CD14-positive monocyte (primary cell): ENCODE measurements around the gene CD200R1. TPM values are rescaled to one million over a fixed set of nuclear protein-coding genes. Genes with fewer than 3 reads are reported as not detected.
A peak's percentile ranks its signal among the peaks of the same experiment; 100 is the strongest.

ENCODE experiments used
- DNase-seq, 3 donors: peaks; one replicate each; pipeline ENCODE4 v3.0.0-alpha.2; 2011 to 2022
- H2AFZ ChIP-seq: 2 replicates; pipeline ENCODE4 v1.6.0; 2012; ENCODE audit warnings: mild to moderate bottlenecking, low read depth, low read length, inconsistent platforms; ENCODE audit not compliant: insufficient read depth, poor library complexity, severe bottlenecking
- H3K27ac ChIP-seq, 2 donors: 1 replicate in 1 of 2; 2 replicates in 1 of 2; pipeline ENCODE4 v1.5.1; 2012 to 2013; ENCODE audit warnings: low read length in 2 of 2, control low read depth in 1 of 2, inconsistent platforms in 1 of 2, low read depth in 1 of 2, mild to moderate bottlenecking in 1 of 2
- H3K27me3 ChIP-seq, 2 donors: one replicate each; pipeline versions ENCODE4 v1.6.0 to v1.6.1; 2011 to 2013; ENCODE audit warnings: low read length in 2 of 2; ENCODE audit not compliant: control insufficient read depth in 2 of 2, insufficient read depth in 2 of 2
- H3K36me3 ChIP-seq, 2 donors: replicated peaks in 1 of 2; 1 replicate in 1 of 2; 2 replicates in 1 of 2; pipeline versions ENCODE4 v1.5.1 to v1.6.1; 2012 to 2013; ENCODE audit warnings: low read length in 2 of 2, control low read depth in 1 of 2, inconsistent platforms in 1 of 2, mild to moderate bottlenecking in 1 of 2; ENCODE audit not compliant: insufficient read depth in 2 of 2, control insufficient read depth in 1 of 2
- H3K4me1 ChIP-seq, 2 donors: 1 replicate in 1 of 2; 2 replicates in 1 of 2; pipeline versions ENCODE4 v1.5.1 to v1.6.1; 2012 to 2013; ENCODE audit warnings: low read length in 2 of 2, control low read depth in 1 of 2, inconsistent platforms in 1 of 2, mild to moderate bottlenecking in 1 of 2, moderate library complexity in 1 of 2; ENCODE audit not compliant: insufficient read depth in 2 of 2, control insufficient read depth in 1 of 2
- H3K4me2 ChIP-seq: replicated peaks from 2 replicates; pipeline ENCODE3; 2012; ENCODE audit warnings: low read length, moderate library complexity, mild to moderate bottlenecking; ENCODE audit not compliant: poor library complexity, severe bottlenecking; ENCODE audit errors: extremely low read depth
- H3K4me3 ChIP-seq, 3 experiments: fragments of 200-600 bp in 1 of 3; sonication (generic) in 1 of 3; replicated peaks in 1 of 3; 1 replicate in 2 of 3; 2 replicates in 1 of 3; pipeline ENCODE4 v1.5.1; 2011 to 2013; ENCODE audit warnings: low read length in 3 of 3, mild to moderate bottlenecking in 3 of 3, control low read depth in 2 of 3, low read depth in 2 of 3, inconsistent platforms in 1 of 3, moderate library complexity in 1 of 3
- H3K79me2 ChIP-seq: 2 replicates; pipeline ENCODE4 v1.6.0; 2012; ENCODE audit warnings: mild to moderate bottlenecking, control low read depth, inconsistent platforms, low read length, moderate library complexity; ENCODE audit not compliant: insufficient read depth
- H3K9ac ChIP-seq: 2 replicates; pipeline ENCODE4 v1.6.0; 2017; ENCODE audit warnings: low read length, mild to moderate bottlenecking; ENCODE audit not compliant: insufficient read depth, poor library complexity, severe bottlenecking
- H3K9me3 ChIP-seq, 2 donors: replicated peaks in 1 of 2; 1 replicate in 1 of 2; 2 replicates in 1 of 2; pipeline versions ENCODE4 v1.5.1 to v1.6.1; 2012 to 2013; ENCODE audit warnings: low read length in 2 of 2, control low read depth in 1 of 2; ENCODE audit not compliant: control insufficient read depth in 1 of 2, insufficient read depth in 1 of 2
- H4K20me1 ChIP-seq: 2 replicates; pipeline ENCODE4 v1.6.0; 2012; ENCODE audit warnings: mild to moderate bottlenecking, low read length, control low read depth, moderate library complexity; ENCODE audit not compliant: insufficient read depth
- H3K27ac Mint-ChIP-seq, 7 donors: one replicate each; pipeline ENCODE4 v1.8.0; 2020; ENCODE audit warnings: mild to moderate bottlenecking in 7 of 7, mixed read lengths in 7 of 7, moderate library complexity in 6 of 7, inconsistent platforms in 2 of 7
- H3K27me3 Mint-ChIP-seq, 3 donors: one replicate each; pipeline ENCODE4 v1.8.0; 2021 to 2022; ENCODE audit warnings: low read depth in 3 of 3, mild to moderate bottlenecking in 3 of 3, mixed read lengths in 3 of 3, moderate library complexity in 3 of 3, inconsistent platforms in 1 of 3
- H3K36me3 Mint-ChIP-seq, 2 donors: one replicate each; pipeline ENCODE4 v1.8.0; 2020; ENCODE audit warnings: mixed read lengths in 2 of 2, inconsistent platforms in 1 of 2, mild to moderate bottlenecking in 1 of 2
- H3K4me1 Mint-ChIP-seq: one replicate; pipeline ENCODE4 v1.8.0; 2020; ENCODE audit warnings: mild to moderate bottlenecking, mixed read lengths
- H3K4me3 Mint-ChIP-seq, 2 donors: one replicate each; pipeline ENCODE4 v1.8.0; 2020; ENCODE audit warnings: mild to moderate bottlenecking in 2 of 2, mixed read lengths in 2 of 2, moderate library complexity in 1 of 2
- H3K9me3 Mint-ChIP-seq, 7 donors: one replicate each; pipeline ENCODE4 v1.8.0; 2020 to 2022; ENCODE audit warnings: mixed read lengths in 7 of 7, mild to moderate bottlenecking in 6 of 7, moderate library complexity in 6 of 7, inconsistent platforms in 2 of 7
- WGBS: methylation state at CpG from one replicate; pipeline ENCODE4 v1.1.5; 2013; ENCODE audit warnings: missing lambda C conversion rate; ENCODE audit not compliant: insufficient coverage; 5-methylcytosine and 5-hydroxymethylcytosine counted together
- intact Hi-C, 2 donors: fragments of 100-400 bp; cut with micrococcal nuclease; formaldehyde crosslinking; loops; one replicate each; pipeline versions ENCODE4 v1.15.0 to v1.15.1; 2023
- polyA plus RNA-seq, 3 donors: library from polyadenylated mRNA; depleted of rRNA in 1 of 3; unstranded in 2 of 3; stranded (reverse) in 1 of 3; fragments of 300-500 nt in 2 of 3; fragments of >200 nt in 1 of 3; fragmentation: Illumina TruSeq in 2 of 3; gene quantifications; 1 replicate in 2 of 3; 2 replicates in 1 of 3; pipeline ENCODE4 v1.2.3, GENCODE V29; 2012 to 2021
- TF ChIP-seq, protein P1 (sequence below): fragments of 200-600 bp; IDR thresholded peaks from one replicate; pipeline ENCODE4 v1.8.0; 2022; ENCODE audit warnings: antibody characterized with exemption, mild to moderate bottlenecking

Gene CD200R1
- polyA plus RNA-seq, 3 donors, result 1.5 to 9.0 (median 1.6) TPM

GRCh38 chr3:112881891-112882290, 93.0 kb downstream of the CD200R1 start:
- Histone ChIP-seq H3K27me3 (no peaks in the 10 kb centered on the region), H3K79me2 (no peaks in the 10 kb centered on the region), H3K4me2 (no peak overlapping the region), H3K9ac (no peak overlapping the region), H4K20me1 (no peaks in the 10 kb centered on the region), H3K36me3 (no peaks in the 10 kb centered on the region), H3K4me3 (no peak overlapping the region), H3K27ac (no peak overlapping the region), H3K4me1 (no peaks in the 10 kb centered on the region), H2AFZ (no peak overlapping the region), H3K9me3 (no peaks in the 10 kb centered on the region)
- intact Hi-C loops, result no loop called here
- TF ChIP-seq, protein P1, sequence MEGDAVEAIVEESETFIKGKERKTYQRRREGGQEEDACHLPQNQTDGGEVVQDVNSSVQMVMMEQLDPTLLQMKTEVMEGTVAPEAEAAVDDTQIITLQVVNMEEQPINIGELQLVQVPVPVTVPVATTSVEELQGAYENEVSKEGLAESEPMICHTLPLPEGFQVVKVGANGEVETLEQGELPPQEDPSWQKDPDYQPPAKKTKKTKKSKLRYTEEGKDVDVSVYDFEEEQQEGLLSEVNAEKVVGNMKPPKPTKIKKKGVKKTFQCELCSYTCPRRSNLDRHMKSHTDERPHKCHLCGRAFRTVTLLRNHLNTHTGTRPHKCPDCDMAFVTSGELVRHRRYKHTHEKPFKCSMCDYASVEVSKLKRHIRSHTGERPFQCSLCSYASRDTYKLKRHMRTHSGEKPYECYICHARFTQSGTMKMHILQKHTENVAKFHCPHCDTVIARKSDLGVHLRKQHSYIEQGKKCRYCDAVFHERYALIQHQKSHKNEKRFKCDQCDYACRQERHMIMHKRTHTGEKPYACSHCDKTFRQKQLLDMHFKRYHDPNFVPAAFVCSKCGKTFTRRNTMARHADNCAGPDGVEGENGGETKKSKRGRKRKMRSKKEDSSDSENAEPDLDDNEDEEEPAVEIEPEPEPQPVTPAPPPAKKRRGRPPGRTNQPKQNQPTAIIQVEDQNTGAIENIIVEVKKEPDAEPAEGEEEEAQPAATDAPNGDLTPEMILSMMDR, result no peak
- Mint-ChIP-seq H3K9me3 (peaks cover 0 to 10% (median 3%) of the 10 kb centered on the region in 7 donors), H3K4me3 (no peak overlapping the region), H3K36me3 (no peaks in the 10 kb centered on the region), H3K27ac (no peak overlapping the region), H3K27me3 (peaks cover 0 to 2% (median 1%) of the 10 kb centered on the region in 3 donors), H3K4me1 (no peaks in the 10 kb centered on the region)
- WGBS, result no CpG with 5 or more reads among the region's 4 CpGs
- no peak for DNase-seq

DNA sequence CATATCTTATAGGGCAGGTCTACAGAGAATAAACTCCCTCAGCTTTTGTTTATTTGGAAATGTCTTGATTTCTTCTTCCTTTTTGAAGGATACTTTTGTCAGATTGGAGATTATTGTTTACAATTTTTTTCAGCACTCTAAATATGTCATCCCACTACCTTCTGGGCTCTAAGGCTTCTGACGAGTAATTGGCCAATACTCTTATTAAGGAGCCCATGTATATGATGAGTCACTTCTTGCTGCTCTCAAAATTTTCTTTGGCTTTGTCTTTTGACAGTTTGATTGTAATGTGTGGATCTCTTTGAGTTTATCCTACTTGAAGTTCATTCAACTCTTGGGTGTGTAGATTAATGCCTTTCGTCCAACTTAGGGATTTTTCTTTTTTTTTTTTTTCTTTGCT, 99.3 kb downstream of the CD200R1 start:
- peak; percentile 21 to 57 (median 55) for DNase-seq
- Mint-ChIP-seq H3K9me3 (peaks cover 0 to 11% (median 4%) of the 10 kb centered on the region in 7 donors), H3K27me3 (peaks cover 0 to 1% (median 0%) of the 10 kb centered on the region in 3 donors), H3K27ac (peak overlapping the region in 4 of 7 donors; percentile 1 to 42 (median 22)), H3K36me3 (no peaks in the 10 kb centered on the region), H3K4me3 (no peak overlapping the region), H3K4me1 (peaks cover 39% of the 10 kb centered on the region)
- H3K79me2 ChIP-seq, result no peaks in the 10 kb centered on the region
- no peak overlapping the region for H3K4me3 ChIP-seq
- H3K36me3 ChIP-seq, result no peaks in the 10 kb centered on the region
- H3K4me2 ChIP-seq, result no peak overlapping the region
- H3K27me3 ChIP-seq, result no peaks in the 10 kb centered on the region
- WGBS, result no CpG with 5 or more reads among the region's 2 CpGs
- no peak overlapping the region for H3K27ac ChIP-seq
- no peaks in the 10 kb centered on the region for H4K20me1 ChIP-seq
- H3K9me3 ChIP-seq, result peaks cover 3 to 6% of the 10 kb centered on the region in 2 donors
- TF ChIP-seq, protein P1, result no peak
- H3K9ac ChIP-seq, result no peak overlapping the region
- no peak overlapping the region for H2AFZ ChIP-seq
- H3K4me1 ChIP-seq, result peaks cover 25 to 47% of the 10 kb centered on the region in 2 donors
- intact Hi-C loops, result loop anchor here (10.0 kb wide), 2 partner anchors 89 to 141 kb away; no protein-coding TSS in a partner anchor
